WTC11 (cell line): ENCODE results near the gene PCSK5.

Experiments used
- ESRRA ChIP-seq: sonication (generic); formaldehyde crosslinking; IDR thresholded peaks from 2 replicates; pipeline ENCODE4 v1.8.1; 2022; ENCODE audit warnings: mild to moderate bottlenecking, missing genetic modification reagents, borderline replicate concordance
- TCF7 ChIP-seq: sonication (generic); formaldehyde crosslinking; IDR thresholded peaks from 2 replicates; pipeline ENCODE4 v1.8.0; 2022; ENCODE audit warnings: mild to moderate bottlenecking, low read depth, missing genetic modification reagents, moderate library complexity
- TP53 ChIP-seq: sonication (generic); formaldehyde crosslinking; IDR thresholded peaks from 2 replicates; pipeline ENCODE4 v1.8.1; 2023; ENCODE audit warnings: mild to moderate bottlenecking, missing genetic modification reagents
- ZNF423 ChIP-seq: fragments of 250-450 bp; sonication (Bioruptor Pico); IDR thresholded peaks from 2 replicates; pipeline ENCODE4 v2.1.2; 2022; ENCODE audit warnings: mild to moderate bottlenecking, moderate library complexity
- TF ChIP-seq, protein P1 (sequence below): sonication (generic); formaldehyde crosslinking; IDR thresholded peaks from 2 replicates; pipeline ENCODE4 v1.8.1; 2023; ENCODE audit warnings: mild to moderate bottlenecking, missing genetic modification reagents
- TF ChIP-seq, protein P2 (sequence below): fragments of 200-600 bp; IDR thresholded peaks from 2 replicates; pipeline ENCODE4 v1.8.0; 2022; ENCODE audit warnings: antibody characterized with exemption
- TF ChIP-seq, protein P3 (sequence below): sonication (generic); formaldehyde crosslinking; conservative IDR thresholded peaks from 2 replicates; pipeline ENCODE4 v1.8.1; 2022; ENCODE audit warnings: mild to moderate bottlenecking, missing genetic modification reagents
- TF ChIP-seq, protein P4 (sequence below): sonication (generic); formaldehyde crosslinking; IDR thresholded peaks from 2 replicates; pipeline ENCODE4 v1.8.1; 2022; ENCODE audit warnings: low read depth, mild to moderate bottlenecking, moderate library complexity, missing genetic modification reagents, borderline replicate concordance
- TF ChIP-seq, protein P5 (sequence below): sonication (generic); formaldehyde crosslinking; IDR thresholded peaks from 2 replicates; pipeline ENCODE4 v1.8.0; 2023; ENCODE audit warnings: missing genetic modification reagents

DNA sequence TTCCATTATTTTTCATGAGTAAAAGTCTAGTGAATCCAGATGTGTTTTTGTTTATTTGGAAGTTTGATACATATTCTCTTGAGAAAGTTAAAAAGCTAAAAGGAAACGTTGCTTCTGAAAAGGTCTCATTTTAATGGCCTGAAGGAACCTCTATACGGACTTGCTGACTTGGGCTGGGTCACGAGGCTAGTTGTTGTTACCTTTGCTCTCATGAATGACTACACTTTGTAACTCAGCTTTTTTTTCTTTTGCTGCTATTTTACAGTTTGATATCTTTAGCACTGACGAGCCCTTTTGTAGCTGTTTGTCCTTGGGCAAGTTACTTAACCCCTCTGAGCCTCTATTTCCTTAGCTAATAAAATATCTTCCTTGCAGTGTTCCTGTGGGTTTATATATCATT lies 211.5 kb downstream of the PCSK5 start:
- TF ChIP-seq, protein P1, sequence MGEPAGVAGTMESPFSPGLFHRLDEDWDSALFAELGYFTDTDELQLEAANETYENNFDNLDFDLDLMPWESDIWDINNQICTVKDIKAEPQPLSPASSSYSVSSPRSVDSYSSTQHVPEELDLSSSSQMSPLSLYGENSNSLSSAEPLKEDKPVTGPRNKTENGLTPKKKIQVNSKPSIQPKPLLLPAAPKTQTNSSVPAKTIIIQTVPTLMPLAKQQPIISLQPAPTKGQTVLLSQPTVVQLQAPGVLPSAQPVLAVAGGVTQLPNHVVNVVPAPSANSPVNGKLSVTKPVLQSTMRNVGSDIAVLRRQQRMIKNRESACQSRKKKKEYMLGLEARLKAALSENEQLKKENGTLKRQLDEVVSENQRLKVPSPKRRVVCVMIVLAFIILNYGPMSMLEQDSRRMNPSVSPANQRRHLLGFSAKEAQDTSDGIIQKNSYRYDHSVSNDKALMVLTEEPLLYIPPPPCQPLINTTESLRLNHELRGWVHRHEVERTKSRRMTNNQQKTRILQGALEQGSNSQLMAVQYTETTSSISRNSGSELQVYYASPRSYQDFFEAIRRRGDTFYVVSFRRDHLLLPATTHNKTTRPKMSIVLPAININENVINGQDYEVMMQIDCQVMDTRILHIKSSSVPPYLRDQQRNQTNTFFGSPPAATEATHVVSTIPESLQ = no peak
- TF ChIP-seq TCF7 = no peak
- TF ChIP-seq, protein P2, sequence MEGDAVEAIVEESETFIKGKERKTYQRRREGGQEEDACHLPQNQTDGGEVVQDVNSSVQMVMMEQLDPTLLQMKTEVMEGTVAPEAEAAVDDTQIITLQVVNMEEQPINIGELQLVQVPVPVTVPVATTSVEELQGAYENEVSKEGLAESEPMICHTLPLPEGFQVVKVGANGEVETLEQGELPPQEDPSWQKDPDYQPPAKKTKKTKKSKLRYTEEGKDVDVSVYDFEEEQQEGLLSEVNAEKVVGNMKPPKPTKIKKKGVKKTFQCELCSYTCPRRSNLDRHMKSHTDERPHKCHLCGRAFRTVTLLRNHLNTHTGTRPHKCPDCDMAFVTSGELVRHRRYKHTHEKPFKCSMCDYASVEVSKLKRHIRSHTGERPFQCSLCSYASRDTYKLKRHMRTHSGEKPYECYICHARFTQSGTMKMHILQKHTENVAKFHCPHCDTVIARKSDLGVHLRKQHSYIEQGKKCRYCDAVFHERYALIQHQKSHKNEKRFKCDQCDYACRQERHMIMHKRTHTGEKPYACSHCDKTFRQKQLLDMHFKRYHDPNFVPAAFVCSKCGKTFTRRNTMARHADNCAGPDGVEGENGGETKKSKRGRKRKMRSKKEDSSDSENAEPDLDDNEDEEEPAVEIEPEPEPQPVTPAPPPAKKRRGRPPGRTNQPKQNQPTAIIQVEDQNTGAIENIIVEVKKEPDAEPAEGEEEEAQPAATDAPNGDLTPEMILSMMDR = no peak
- no peak for TF ChIP-seq ZNF423 (CRISPR knock-in tag)
- no peak for TF ChIP-seq ESRRA (CRISPR knock-in tag)
- TF ChIP-seq TP53 (CRISPR knock-in tag) = no peak
- TF ChIP-seq, protein P3, sequence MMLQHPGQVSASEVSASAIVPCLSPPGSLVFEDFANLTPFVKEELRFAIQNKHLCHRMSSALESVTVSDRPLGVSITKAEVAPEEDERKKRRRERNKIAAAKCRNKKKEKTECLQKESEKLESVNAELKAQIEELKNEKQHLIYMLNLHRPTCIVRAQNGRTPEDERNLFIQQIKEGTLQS (CRISPR knock-in tag) = no peak
- TF ChIP-seq, protein P4, sequence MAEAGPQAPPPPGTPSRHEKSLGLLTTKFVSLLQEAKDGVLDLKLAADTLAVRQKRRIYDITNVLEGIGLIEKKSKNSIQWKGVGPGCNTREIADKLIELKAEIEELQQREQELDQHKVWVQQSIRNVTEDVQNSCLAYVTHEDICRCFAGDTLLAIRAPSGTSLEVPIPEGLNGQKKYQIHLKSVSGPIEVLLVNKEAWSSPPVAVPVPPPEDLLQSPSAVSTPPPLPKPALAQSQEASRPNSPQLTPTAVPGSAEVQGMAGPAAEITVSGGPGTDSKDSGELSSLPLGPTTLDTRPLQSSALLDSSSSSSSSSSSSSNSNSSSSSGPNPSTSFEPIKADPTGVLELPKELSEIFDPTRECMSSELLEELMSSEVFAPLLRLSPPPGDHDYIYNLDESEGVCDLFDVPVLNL = no peak
- TF ChIP-seq, protein P5, sequence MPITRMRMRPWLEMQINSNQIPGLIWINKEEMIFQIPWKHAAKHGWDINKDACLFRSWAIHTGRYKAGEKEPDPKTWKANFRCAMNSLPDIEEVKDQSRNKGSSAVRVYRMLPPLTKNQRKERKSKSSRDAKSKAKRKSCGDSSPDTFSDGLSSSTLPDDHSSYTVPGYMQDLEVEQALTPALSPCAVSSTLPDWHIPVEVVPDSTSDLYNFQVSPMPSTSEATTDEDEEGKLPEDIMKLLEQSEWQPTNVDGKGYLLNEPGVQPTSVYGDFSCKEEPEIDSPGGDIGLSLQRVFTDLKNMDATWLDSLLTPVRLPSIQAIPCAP (CRISPR knock-in tag) = no peak
